ENCODE measurements around the gene CDY1.
"Not testable (repeated sequence)": the region's sequence is repeated elsewhere in the genome, so short reads cannot be mapped to it uniquely, and the experiment has no call there.

CDY1 gene

GRCh38 chrY:25621817-25622216 lies at the start of gene CDY1:
Gene CDY1, plus strand, starts transcription at chrY:25622117. Its CDS starts 326 bp downstream, at chrY:25622443.
- not testable (repeated sequence) for DNase-seq

- not testable (repeated sequence) for DNase-seq
Measured at GRCh38 chrY:25593336-25593735, 28.6 kb upstream of the CDY1 start.

GRCh38 chrY:25620209-25620608 lies 1.7 kb upstream of the CDY1 start:
- not testable (repeated sequence) for DNase-seq

- DNase-seq = not testable (repeated sequence)
Measured at GRCh38 chrY:25626524-25626923, 4.6 kb downstream of the CDY1 start.

GRCh38 chrY:25630383-25631112 lies 8.6 kb downstream of the CDY1 start:
- DNase-seq = not testable (repeated sequence)

GRCh38 chrY:25639852-25640251 lies 17.9 kb downstream of the CDY1 start:
- DNase-seq = not testable (repeated sequence)

- not testable (repeated sequence) for DNase-seq
Measured at GRCh38 chrY:25643024-25643915, 21.4 kb downstream of the CDY1 start.
